ENCODE measurements around the gene PIM1.
"Not testable (repeated sequence)": the region's sequence is repeated elsewhere in the genome, so short reads cannot be mapped to it uniquely, and the experiment has no call there.

Gene PIM1

GRCh38 chr6:37171970-37172812 lies 2.2 kb downstream of the PIM1 start:
- peak; percentile 95 for DNase-seq

- no peak for DNase-seq
Measured at GRCh38 chr6:37172912-37173492, 3.0 kb downstream of the PIM1 start.

- DNase-seq = peak; percentile 32
Measured at GRCh38 chr6:37173493-37174195, 3.7 kb downstream of the PIM1 start.

- no peak for DNase-seq
Measured at GRCh38 chr6:37174196-37174514, 4.2 kb downstream of the PIM1 start.

GRCh38 chr6:37174515-37175331 lies 4.8 kb downstream of the PIM1 start:
- DNase-seq = no peak

GRCh38 chr6:37175332-37176267 lies 5.6 kb downstream of the PIM1 start:
- no peak for DNase-seq

- DNase-seq = no peak
Measured at GRCh38 chr6:37176268-37177076, 6.5 kb downstream of the PIM1 start.

- DNase-seq = no peak
Measured at GRCh38 chr6:37177077-37177934, 7.4 kb downstream of the PIM1 start.

- no peak for DNase-seq
Measured at GRCh38 chr6:37177935-37178517, 8.1 kb downstream of the PIM1 start.

- no peak for DNase-seq
Measured at GRCh38 chr6:37180075-37180474, 10.1 kb downstream of the PIM1 start.

GRCh38 chr6:37180610-37181009 lies 10.7 kb downstream of the PIM1 start:
- not testable (repeated sequence) for DNase-seq

GRCh38 chr6:37182736-37183590 lies 13.0 kb downstream of the PIM1 start:
- no peak for DNase-seq

- not testable (repeated sequence) for DNase-seq
Measured at GRCh38 chr6:37185949-37186720, 16.2 kb downstream of the PIM1 start.

- no peak for DNase-seq
Measured at GRCh38 chr6:37187321-37188022, 17.5 kb downstream of the PIM1 start.

GRCh38 chr6:37188962-37189510 lies 19.1 kb downstream of the PIM1 start:
- no peak for DNase-seq

- DNase-seq = no peak
Measured at GRCh38 chr6:37190159-37190535, 20.2 kb downstream of the PIM1 start.

- DNase-seq = no peak
Measured at GRCh38 chr6:37192666-37193065, 22.7 kb downstream of the PIM1 start.

Data from activated T-cell treated with anti-CD3 and anti-CD28 coated beads for 4 hours (primary cell).